Right lobe of liver (tissue), 6 donors: ENCODE measurements around the gene EPHB1. TPM values are rescaled to one million over a fixed set of nuclear protein-coding genes. Genes with fewer than 3 reads are reported as not detected.

Experiments used
- ATAC-seq, 4 donors: fragments of 200-7000 bp; cut with Tn5 transposase; one replicate each; pipeline ENCODE4 v1.9.1; 2020; ENCODE audit warnings: mild to moderate bottlenecking in 4 of 4, moderate library complexity in 4 of 4
- DNase-seq, 3 donors: peaks; one replicate each; pipeline ENCODE4 v3.0.0-alpha.2; 2020
- H3K27ac ChIP-seq, 3 donors: fragments of 200-600 bp; one replicate each; pipeline ENCODE4 v1.8.0; 2022
- H3K27me3 ChIP-seq, 2 donors: fragments of 200-600 bp; one replicate each; pipeline ENCODE4 v1.8.0; 2022
- H3K36me3 ChIP-seq, 4 donors: fragments of 200-600 bp; sonication (generic) in 1 of 4; one replicate each; pipeline versions ENCODE4 v1.5.1 to v1.8.0; 2017 to 2022; ENCODE audit warnings: control low read depth in 1 of 4
- H3K4me1 ChIP-seq, 4 donors: fragments of 200-600 bp; sonication (generic) in 1 of 4; one replicate each; pipeline versions ENCODE4 v1.5.1 to v1.8.0; 2017 to 2022; ENCODE audit warnings: control low read depth in 1 of 4
- H3K4me3 ChIP-seq, 3 donors: fragments of 200-600 bp; one replicate each; pipeline ENCODE4 v1.8.0; 2022
- H3K9me3 ChIP-seq, 4 donors: fragments of 200-600 bp; sonication (generic) in 1 of 4; one replicate each; pipeline versions ENCODE4 v1.5.1 to v1.8.0; 2017 to 2022; ENCODE audit warnings: control low read depth in 1 of 4
- CTCF ChIP-seq, 4 donors: fragments of 200-600 bp in 3 of 4; fragments of 450-650 bp in 1 of 4; IDR thresholded peaks; one replicate each; pipeline versions ENCODE4 v1.5.1 to v1.8.0; 2016 to 2022; ENCODE audit warnings: antibody characterized with exemption in 4 of 4, mild to moderate bottlenecking in 2 of 4
- POLR2A ChIP-seq: fragments of 450-650 bp; IDR thresholded peaks from one replicate; pipeline ENCODE4 v1.6.1; 2017; ENCODE audit warnings: antibody characterized with exemption, mild to moderate bottlenecking
- WGBS: methylation state at CpG from one replicate; pipeline ENCODE4 v1.1.6; 2018; ENCODE audit warnings: low coverage, low lambda C conversion rate; ENCODE audit not compliant: insufficient coverage; ENCODE audit errors: missing lambda C conversion rate; 5-methylcytosine and 5-hydroxymethylcytosine counted together
- intact Hi-C, 2 donors: fragments of 100-400 bp; cut with DNase I; formaldehyde crosslinking; loops; one replicate each; pipeline versions ENCODE4 v1.11.2 to v1.14.1; 2022
- total RNA-seq, 6 experiments: library from RNA; depleted of rRNA in 2 of 6; stranded (reverse); fragments of >200 nt in 2 of 6; fragmentation: NEBNext Ultra II Directional in 3 of 6; extraction: Animal tissue kit (Norgen Biotek cat#: 25700) in 3 of 6; gene quantifications; one replicate each; pipeline versions ENCODE4 v1.1.0 to v1.2.4, GENCODE V29; 2016 to 2023
- donor health status: DM: no; HTN: yes; CAD: no.
- donor health status: DM: no; HTN: no; CAD: no.
- donor health status: DM: no; HTN: no; CAD: no.
- donor health status: DM: no; HTN: yes; CAD: no.
- donor health status: DM: no; HTN: yes; CAD: no.

EPHB1 gene
- total RNA-seq, 6 experiments from 2014 or later = 0.63 to 10.9 (median 1.8) TPM

- peak in 1 of 3 donors; percentile 80 for DNase-seq
- ATAC-seq = peak; percentile 85 to 97 (median 93)
- intact Hi-C loops = no loop called here
- Histone ChIP-seq H3K9me3 (no peaks in the 10 kb centered on the region), H3K4me3 (no peak overlapping the region), H3K27me3 (no peaks in the 10 kb centered on the region), H3K4me1 (peaks cover 0 to 32% (median 8%) of the 10 kb centered on the region in 4 donors), H3K27ac (peak overlapping the region in 2 of 3 donors; percentile 78 to 79), H3K36me3 (no peaks in the 10 kb centered on the region)
- TF ChIP-seq POLR2A = no peak
- peak; percentile 3 to 20 (median 10) for TF ChIP-seq CTCF (IDR thresholded peaks at IDR 0.05)
- WGBS = 0% methylated on average over 1 of the region's 1 CpG
Measured at GRCh38 chr3:135170732-135171131, 375.7 kb downstream of the EPHB1 start.

DNA sequence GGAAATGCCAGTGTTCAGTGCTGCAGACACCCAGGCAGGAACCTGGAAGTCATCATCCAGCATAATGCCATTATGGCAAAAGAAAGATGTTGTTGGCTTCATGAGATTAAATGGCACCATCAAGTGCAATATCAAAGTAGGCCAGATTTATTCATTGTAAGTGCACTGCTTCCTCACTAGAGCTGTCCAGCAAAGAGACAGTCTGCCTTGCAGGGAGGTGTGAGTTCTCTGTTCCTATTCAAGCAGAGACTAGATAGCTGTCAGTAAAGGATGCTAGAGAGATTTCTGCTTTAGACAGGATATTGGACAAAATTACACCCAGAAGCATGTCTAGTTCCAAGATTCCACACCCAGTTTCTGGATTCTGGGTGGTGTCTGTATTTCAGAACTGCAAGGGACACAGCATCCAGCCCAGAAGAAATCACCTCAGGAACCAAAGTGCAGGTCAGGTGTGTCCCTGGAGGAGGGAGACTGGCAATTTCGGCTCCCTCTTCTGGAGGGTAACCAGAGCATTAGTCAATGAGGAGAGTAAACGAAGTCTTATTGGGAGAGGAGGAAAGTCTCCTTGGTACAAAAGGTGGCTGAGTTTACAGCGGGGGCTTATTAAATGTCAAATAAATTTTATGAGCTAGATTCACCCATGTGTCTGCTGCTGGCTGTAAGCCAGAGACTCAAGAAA is 377.3 kb downstream of the EPHB1 start:
- H3K36me3 ChIP-seq = no peaks in the 10 kb centered on the region
- H3K27me3 ChIP-seq = no peaks in the 10 kb centered on the region
- H3K27ac ChIP-seq = no peak overlapping the region
- no peak for TF ChIP-seq CTCF (IDR thresholded peaks at IDR 0.05)
- no peak for TF ChIP-seq POLR2A
- no peak for ATAC-seq
- WGBS = 77% methylated on average over 2 of the region's 3 CpGs
- peaks cover 0 to 32% (median 8%) of the 10 kb centered on the region in 4 donors for H3K4me1 ChIP-seq
- no peaks in the 10 kb centered on the region for H3K9me3 ChIP-seq
- no peak overlapping the region for H3K4me3 ChIP-seq
- intact Hi-C loops = no loop called here
- DNase-seq = no peak

DNA sequence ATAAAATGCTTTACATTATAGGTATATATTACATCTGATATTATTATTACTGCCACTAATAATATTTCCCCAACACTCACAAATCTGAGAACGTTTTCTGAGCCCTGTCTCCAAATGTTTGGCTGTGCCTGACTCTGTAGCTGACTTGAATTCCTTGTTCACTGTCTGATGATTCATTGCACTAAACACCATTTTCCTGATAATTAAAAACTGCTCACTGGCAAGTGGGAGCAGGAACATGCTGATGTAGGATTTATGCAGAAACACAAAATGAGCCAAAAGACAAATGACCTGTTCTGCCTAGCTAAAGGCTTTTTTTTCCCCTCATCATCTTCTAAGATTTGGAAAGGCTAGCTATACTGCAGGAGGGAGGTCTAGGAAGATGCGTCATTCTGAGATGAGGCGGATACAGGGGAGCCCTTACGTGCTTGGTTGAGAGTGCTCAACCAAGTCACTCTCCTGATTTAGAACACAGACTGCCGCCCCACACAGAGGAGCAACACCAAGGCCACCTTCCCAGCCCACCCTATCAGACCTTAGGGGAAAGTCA is 380.7 kb downstream of the EPHB1 start:
- no peaks in the 10 kb centered on the region for H3K36me3 ChIP-seq
- H3K4me1 ChIP-seq = peaks cover 0 to 6% (median 3%) of the 10 kb centered on the region in 4 donors
- 36% methylated on average over 1 of the region's 5 CpGs for WGBS
- H3K27me3 ChIP-seq = no peaks in the 10 kb centered on the region
- ATAC-seq (no peak), DNase-seq (no peak)
- no peaks in the 10 kb centered on the region for H3K9me3 ChIP-seq
- no peak for TF ChIP-seq CTCF (IDR thresholded peaks at IDR 0.05)
- no peak for TF ChIP-seq POLR2A
- intact Hi-C loops = no loop called here
- no peak overlapping the region for H3K27ac ChIP-seq
- H3K4me3 ChIP-seq = no peak overlapping the region

DNA sequence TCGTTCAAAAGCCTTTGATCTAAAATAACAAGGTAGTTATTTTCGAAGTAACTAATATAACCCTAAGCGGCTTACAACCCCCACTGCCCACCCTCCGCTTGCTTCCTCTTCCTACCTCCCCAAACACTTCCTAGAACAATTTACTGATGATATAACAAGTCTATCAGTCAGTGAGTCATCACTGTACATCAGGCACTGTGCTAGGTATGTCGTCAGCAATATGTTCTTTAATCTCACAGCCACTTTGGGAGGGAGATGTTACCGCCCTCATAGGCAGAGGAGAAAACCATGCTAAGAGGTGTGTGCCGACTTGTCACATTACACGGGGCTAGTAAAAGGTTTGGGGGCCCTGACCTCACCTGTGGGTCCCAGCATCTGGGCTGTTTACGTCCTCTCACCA is 381.8 kb downstream of the EPHB1 start:
- intact Hi-C loops = no loop called here
- no peak overlapping the region for H3K4me3 ChIP-seq
- WGBS = 60% methylated on average over 6 of the region's 9 CpGs
- no peak overlapping the region for H3K27ac ChIP-seq
- ATAC-seq (no peak), DNase-seq (no peak)
- no peaks in the 10 kb centered on the region for H3K9me3 ChIP-seq
- no peaks in the 10 kb centered on the region for H3K4me1 ChIP-seq
- H3K27me3 ChIP-seq = no peaks in the 10 kb centered on the region
- no peaks in the 10 kb centered on the region for H3K36me3 ChIP-seq
- TF ChIP-seq CTCF (IDR thresholded peaks at IDR 0.05) (no peak), POLR2A (no peak)
